ENCODE data around the gene DOK6. TPM values are rescaled to one million over a fixed set of nuclear protein-coding genes. Genes with fewer than 3 reads are reported as not detected.

The DOK6 gene
- total and polyA plus RNA-seq, 8 donors = 0.15 to 1.3 (median 0.33) TPM

DNA sequence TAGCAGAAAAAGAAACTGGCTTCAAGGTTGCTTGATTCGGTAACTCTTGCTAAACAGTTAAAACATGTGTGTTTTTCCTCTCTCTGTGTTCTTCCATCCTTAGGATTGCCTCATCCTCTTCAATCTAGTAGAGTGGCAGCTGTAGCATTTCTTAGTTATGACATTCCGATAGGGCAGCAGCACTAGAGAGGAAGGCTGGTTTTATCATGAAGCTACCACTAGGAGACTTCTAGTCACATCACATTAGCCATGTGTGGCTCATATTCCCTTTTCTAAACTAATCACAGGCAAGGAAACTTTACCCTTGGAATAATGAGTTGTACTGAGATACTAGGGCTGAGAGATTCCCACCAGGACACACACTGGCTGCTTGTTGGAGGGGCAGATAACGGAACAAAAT, 187.6 kb downstream of the DOK6 start:
- FAIRE-seq (no peak), DNase-seq (no peak), ATAC-seq (no peak)
- intact Hi-C loops (cut with DNase I) = no loop called here
- Histone ChIP-seq H3K27ac (no peak overlapping the region), H3K36me3 (no peaks in the 10 kb centered on the region), H3K4me1 (no peaks in the 10 kb centered on the region), H3K9me3 (no peaks in the 10 kb centered on the region), H3K27me3 (no peaks in the 10 kb centered on the region), H3K4me3 (no peak overlapping the region)
- 81 to 89% methylated on average over 3 of the region's 3 CpGs for WGBS, 2 donors
- TF ChIP-seq, protein P1, sequence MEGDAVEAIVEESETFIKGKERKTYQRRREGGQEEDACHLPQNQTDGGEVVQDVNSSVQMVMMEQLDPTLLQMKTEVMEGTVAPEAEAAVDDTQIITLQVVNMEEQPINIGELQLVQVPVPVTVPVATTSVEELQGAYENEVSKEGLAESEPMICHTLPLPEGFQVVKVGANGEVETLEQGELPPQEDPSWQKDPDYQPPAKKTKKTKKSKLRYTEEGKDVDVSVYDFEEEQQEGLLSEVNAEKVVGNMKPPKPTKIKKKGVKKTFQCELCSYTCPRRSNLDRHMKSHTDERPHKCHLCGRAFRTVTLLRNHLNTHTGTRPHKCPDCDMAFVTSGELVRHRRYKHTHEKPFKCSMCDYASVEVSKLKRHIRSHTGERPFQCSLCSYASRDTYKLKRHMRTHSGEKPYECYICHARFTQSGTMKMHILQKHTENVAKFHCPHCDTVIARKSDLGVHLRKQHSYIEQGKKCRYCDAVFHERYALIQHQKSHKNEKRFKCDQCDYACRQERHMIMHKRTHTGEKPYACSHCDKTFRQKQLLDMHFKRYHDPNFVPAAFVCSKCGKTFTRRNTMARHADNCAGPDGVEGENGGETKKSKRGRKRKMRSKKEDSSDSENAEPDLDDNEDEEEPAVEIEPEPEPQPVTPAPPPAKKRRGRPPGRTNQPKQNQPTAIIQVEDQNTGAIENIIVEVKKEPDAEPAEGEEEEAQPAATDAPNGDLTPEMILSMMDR (IDR thresholded peaks at IDR 0.05) = no peak

DNA sequence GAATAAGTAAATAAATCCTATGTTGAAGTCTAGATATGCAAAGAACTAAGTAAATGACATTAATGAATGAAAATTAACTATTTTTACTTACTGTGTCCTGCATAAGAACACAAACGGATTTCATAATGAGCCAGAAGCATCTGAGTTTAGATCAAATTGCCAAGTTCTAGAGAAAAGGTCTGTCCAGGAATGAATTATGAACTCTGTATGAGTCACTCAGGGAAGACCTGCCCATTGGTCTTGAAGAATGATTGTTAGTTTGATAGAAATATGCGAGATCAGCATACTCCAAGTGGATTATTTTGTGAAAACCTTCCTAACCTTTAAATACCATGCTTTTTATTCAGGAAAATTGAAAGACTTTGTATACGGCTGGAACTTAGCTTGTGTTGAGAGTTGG, 189.5 kb downstream of the DOK6 start:
- Histone ChIP-seq H3K27ac (no peak overlapping the region), H3K9me3 (no peaks in the 10 kb centered on the region), H3K36me3 (no peaks in the 10 kb centered on the region), H3K27me3 (no peaks in the 10 kb centered on the region), H3K4me3 (no peak overlapping the region), H3K4me1 (no peaks in the 10 kb centered on the region)
- FAIRE-seq = no peak
- intact Hi-C loops (cut with DNase I) = no loop called here
- no peak for DNase-seq
- ATAC-seq = no peak
- TF ChIP-seq, protein P1 (IDR thresholded peaks at IDR 0.05) = no peak
- WGBS, 2 donors = 76 to 89% methylated on average over 3 of the region's 3 CpGs

DNA sequence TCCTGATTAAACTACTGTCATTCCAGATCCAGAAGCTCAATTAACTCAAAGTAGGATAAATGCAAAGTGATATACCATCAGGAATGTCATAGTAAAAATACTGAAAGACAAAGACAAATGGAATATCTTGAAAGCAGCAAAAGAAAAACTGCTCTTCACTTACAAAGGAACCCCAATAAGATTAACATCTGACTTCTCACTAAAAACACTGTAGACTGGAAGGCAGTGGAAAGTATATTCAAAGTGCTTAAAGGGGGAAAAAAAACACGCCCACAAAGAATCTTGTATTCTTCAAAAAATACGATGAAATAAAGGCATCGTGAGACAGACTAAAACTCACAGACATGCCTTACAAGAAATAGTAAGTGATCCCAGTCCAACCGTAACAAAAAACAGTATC, 195.7 kb downstream of the DOK6 start:
- Histone ChIP-seq H3K27ac (no peak overlapping the region), H3K27me3 (no peaks in the 10 kb centered on the region), H3K4me3 (no peak overlapping the region), H3K9me3 (no peaks in the 10 kb centered on the region), H3K4me1 (no peaks in the 10 kb centered on the region), H3K36me3 (no peaks in the 10 kb centered on the region)
- DNase-seq = no peak
- ATAC-seq = no peak
- TF ChIP-seq, protein P1 (IDR thresholded peaks at IDR 0.05) = no peak
- FAIRE-seq = no peak
- intact Hi-C loops (cut with DNase I) = no loop called here
- WGBS, 2 donors = 71 to 86% methylated on average over 4 of the region's 4 CpGs

DNA sequence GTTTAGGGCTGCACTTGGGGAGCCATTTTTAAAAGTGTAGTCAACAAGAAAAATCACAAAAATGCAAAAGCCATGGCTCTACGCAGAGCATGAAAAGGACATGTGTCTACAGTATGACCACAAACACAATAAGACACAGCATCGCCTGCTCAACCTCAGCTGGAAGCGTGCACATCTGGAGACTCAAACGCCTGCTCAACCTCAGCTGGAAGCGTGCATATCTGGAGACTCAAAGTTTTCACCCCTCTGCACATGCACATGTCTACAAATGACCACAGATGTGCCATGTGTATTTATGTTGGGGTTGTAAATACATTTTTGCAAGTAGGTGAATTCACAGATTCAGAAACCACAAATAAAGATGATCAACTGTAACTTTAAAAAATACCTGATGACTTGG, 196.9 kb downstream of the DOK6 start:
- Histone ChIP-seq H3K4me3 (no peak overlapping the region), H3K36me3 (no peaks in the 10 kb centered on the region), H3K27me3 (no peaks in the 10 kb centered on the region), H3K4me1 (no peaks in the 10 kb centered on the region), H3K27ac (no peak overlapping the region), H3K9me3 (no peaks in the 10 kb centered on the region)
- no peak for DNase-seq
- TF ChIP-seq, protein P1 (IDR thresholded peaks at IDR 0.05) = no peak
- 86 to 90% methylated on average over 5 of the region's 5 CpGs for WGBS, 2 donors
- FAIRE-seq = no peak
- intact Hi-C loops (cut with DNase I) = no loop called here
- no peak for ATAC-seq

DNA sequence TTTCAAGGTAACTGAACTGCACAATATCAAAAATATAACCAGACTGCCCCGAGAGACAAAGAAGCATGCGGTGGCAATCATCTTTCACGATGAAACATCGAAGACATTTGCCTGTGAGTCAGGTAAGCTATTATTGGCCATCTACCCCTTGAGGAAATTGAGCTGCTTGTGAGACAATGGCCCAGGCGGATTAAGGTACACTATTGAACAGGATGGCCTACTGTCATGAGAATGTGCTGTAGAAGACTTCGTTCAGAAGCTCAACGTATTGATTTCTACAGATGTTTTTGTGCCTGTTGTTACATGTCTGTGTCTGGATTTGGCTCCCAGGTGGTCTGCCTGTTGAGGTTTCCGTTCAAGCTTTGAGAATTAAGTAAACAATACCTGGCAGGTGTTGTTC, 198.7 kb downstream of the DOK6 start:
- WGBS, 2 donors = 75 to 81% methylated on average over 8 of the region's 8 CpGs
- FAIRE-seq = no peak

More for the DNA sequence above, 198.7 kb downstream of the DOK6 start:
- ATAC-seq (no peak), DNase-seq (no peak)
- Histone ChIP-seq H3K27ac (no peak overlapping the region), H3K4me3 (no peak overlapping the region), H3K36me3 (no peaks in the 10 kb centered on the region), H3K4me1 (no peaks in the 10 kb centered on the region), H3K9me3 (no peaks in the 10 kb centered on the region), H3K27me3 (no peaks in the 10 kb centered on the region)
- intact Hi-C loops (cut with DNase I) = no loop called here
- TF ChIP-seq, protein P1 (IDR thresholded peaks at IDR 0.05) = no peak
